NCI-H2227 treated with DMSO at 0.1 percent for 48 hours (cell line): ENCODE measurements around the gene SDK2.

Experiments
- DNase-seq: peaks from one replicate; lab custom pipeline; 2025; lab: John Stamatoyannopoulos, UW

SDK2 gene

DNA sequence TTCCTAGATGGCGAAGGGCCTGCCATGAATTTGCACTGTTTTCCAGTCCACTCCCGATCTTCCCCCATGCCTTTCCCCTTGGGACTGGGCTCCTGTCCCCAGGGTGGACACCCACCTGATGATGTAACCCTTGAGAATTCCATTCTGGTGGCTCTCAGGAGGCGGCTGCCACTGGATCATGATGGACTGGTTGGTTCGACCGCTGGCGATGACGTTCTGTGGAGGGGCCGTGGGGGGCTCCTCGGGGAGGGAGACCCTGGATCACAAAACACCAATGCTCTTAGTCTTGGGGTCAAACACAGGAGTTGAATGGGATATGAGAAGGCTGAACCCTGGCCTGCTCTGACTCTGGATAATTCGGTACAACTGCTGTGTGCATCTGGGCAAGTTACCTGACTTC lies 225.2 kb downstream of the SDK2 start:
- DNase-seq: no peak

DNA sequence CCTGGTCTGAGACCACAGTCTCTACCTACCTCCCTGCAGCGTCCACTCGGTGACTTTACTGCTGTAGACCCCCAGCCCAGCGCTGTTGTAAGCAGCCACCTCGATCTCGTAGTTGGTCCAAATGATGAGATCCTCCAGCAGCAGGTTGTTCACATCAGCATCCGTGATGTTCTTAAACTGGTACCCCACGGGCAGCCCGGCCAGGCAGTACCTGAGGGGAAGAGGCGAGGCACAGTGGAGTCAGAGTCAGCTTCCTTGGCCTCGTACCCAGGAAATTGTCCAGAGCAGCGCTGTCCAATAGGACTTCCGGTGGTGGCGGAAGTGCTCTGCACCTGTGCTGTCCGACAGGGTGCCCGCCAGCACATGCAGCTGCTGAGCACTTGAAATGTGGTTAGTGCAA lies 228.5 kb downstream of the SDK2 start:
- DNase-seq: no peak

DNA sequence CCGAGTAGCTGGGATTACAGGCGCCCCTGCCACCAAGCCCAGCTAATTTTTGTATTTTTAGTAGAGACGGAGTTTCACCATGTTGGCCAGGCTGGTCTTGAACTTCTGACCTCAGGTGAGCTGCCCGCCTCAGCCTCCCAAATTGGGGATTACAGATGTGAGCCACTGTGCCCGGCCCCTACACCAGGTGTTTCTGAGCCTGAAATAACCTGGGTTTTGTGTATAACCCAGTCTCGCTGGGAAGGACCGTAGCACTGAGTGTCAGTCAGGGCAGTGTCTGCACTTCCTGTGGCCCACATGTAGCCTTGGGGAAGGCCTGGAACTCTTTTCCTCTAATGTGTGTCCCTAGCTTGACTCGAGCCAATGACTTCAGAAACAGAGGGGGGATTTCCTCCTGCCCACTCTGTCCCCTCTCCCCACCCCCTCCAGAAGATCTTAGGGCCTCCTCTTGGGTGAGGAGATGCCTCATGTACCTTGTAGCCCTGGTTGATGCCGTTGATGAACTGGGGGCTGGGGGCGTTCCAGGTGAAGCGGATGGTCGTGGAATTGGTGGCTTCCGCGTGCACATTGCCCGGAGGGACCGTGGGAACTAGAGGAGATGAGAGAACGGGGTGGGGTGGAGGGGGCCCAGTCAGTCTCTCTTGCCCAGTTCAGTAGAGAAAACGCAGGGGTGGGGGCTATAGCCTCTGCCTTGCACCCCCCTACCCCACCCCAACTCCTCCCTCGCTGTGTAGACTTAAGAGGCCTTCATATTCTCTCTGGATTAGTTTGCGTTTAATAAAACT lies 229.9 kb downstream of the SDK2 start:
- DNase-seq: no peak

DNA sequence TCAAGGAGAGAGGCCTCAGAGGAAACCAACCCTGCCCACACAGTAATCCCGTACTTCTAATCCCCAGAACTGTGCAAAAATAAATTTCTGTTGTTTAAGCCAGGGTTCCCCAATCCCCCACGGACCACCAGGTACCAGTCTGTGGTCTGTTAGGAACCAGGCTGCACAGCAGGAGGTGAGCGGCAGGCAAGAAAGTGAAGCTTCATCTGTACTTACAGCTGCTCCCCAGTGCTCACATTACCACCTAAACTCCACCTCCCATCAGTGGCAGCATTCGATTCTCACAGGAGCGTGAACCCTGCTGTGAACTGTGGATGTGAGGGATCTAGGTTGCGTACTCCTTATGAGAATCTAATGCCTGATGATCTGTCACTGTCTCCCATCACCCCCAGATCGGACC lies 231.3 kb downstream of the SDK2 start:
- DNase-seq: no peak

DNA sequence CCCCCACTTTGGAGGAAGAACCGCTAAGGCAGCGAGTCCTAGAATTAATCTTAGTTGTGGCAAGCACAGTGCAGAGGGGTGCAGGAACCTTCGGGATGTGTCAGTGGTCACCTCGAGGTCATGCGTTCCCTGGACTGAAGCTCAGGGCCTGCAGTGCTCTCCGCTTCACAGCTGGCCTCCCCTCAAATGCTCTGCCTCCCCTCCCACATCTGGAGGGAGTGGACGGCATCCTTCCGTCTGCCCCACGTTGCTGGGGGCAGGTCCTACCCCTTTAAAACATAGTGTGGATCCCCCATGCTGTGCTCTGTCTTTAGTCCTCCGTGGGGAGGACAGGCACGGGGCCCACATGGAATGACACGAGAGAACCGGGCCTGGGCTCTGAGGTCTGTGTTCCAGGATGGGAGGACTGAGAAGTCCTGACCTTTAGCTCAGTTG lies 232.9 kb downstream of the SDK2 start:
- DNase-seq: no peak

DNA sequence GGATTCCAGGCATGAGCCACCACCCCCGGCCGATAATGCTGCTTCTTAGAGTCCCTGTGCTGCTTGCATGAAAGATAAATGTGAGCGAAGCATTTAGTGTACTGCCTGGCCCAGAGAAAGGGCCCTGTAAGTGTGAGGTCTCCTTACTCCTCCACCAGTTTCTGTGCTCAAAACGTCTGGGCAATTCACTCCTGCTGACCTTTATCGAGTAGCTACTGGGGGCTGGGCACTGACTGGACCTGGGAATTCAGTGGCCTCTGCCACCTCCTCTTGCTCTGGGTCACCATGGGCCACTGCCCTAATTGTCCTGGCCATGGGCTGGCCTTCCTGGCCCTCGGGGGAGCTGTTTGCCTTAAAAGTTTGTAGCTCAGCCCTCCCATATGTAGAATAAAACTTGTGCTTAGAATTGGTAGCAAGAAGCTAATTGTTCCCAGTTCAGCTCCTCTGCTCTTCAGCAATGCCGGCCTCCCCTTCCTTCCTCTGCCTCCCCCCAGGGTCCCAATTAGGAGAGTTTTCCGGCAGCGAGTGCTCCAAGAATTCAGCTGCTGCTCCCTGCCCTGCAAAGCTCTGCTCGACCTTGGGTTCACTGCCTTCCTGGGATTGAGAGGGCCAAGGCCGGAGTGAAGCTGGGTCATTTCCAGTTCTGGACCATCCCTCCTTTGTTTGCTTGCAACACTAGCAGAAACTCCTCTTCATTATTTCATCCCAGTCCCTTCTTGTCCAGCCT lies 233.5 kb downstream of the SDK2 start:
- DNase-seq: no peak

DNA sequence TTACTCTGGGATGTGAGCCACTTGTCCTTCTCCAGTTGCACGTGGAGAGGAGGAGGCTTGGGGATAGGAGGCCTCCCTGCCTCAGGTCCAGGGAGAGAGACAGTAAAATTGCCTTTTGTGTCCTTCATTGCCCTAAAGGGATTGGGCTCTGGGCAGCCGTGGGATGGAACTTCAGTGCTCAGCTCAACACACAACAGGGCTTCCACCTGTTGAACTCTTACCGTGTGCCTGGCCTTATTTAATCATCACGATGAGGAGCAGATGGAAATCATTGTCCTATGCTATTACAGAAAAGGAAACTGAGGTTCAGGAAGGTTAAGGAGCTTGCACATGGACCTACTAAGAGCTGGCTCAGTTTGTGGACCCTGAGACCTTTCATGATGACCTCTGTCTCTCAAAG lies 240.0 kb downstream of the SDK2 start:
- no peak for DNase-seq

DNA sequence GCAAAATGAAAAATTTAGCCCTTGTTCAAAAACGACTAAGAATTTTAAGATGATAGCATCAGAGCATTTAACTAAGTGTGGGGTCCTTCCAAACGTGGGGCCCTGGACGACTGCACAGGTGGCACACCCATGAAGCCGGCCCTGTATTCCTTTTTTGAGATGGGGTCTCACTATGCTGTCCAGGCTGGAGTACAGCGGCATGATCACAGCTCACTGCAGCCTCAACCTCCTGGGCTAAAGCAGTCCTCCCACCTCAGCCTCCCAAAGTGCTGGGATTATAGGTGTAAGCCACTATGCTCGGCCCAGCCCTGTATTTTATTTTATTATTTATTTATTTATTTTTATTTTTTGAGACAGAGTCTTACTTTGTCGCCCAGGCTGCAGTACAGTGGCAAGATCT lies 241.8 kb downstream of the SDK2 start:
- DNase-seq: no peak

DNA sequence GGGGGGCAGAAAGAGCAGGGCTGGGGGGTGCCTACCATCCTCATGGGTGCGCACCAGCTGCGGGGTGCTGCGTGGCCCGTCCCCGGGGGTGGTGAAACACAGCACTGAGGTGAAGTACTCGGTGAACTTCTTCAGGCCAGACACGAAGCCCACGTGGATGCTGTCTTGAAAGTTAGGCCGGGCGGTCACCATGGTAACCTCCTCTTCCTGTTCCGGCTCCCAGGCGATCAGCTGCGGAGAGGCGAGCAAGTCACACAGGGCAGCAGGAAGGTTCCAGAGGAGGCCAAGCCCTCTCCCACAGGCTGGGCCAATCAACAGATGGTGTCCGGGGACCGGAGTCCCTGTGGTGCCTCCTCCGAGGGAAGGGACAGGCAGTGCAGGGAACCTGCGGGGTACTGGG lies 242.3 kb downstream of the SDK2 start:
- DNase-seq: peak; percentile 3

DNA sequence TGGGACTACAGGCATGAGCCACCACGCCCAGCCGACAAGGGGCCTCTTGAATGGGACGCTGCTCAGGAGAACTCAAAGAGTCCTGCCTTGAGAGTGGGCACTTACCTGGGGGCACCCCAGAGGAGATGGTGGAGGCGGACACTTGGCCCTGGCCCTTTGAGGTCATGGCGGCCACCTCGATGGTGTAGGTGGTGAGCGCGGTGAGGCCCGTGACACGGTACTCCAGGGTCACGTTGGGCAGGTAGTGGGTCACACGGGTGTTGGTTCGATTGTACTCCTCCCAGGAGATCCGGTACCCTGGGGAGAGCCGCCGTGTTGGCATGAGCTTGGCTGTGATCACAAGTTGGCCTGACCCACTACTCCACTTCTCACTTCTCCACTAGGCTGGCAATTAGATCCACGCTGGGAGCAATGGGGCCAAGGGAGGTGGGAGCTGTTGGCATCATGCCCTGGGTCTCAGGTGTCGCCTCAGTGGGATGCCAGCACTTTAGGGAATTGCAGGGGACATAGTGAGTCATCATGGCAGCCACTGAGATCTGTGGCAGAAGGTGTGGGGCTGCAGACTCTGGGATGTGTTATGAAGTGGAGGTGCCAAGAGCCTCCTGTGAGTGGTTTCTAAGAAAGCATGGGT lies 243.2 kb downstream of the SDK2 start:
- no peak for DNase-seq

DNA sequence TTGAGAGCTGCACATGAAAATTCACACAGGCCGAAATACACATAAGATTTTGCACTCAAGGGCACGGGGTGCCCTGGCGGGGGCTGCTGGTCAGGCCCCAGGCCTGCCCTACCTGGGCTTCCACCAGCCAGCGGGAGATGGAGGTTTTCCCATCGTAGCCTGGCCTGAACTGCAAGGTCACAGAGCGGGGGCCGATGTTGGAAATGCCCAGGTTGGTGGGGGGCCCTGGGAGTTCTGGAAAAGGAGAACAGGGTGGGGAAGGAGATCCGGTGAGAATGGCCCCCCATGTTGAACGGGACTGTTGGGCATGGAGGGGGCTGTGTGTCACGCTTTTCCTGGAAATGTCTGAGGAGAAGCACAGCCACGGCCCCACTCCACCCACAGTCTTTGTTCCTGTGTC lies 245.2 kb downstream of the SDK2 start:
- DNase-seq: no peak

DNA sequence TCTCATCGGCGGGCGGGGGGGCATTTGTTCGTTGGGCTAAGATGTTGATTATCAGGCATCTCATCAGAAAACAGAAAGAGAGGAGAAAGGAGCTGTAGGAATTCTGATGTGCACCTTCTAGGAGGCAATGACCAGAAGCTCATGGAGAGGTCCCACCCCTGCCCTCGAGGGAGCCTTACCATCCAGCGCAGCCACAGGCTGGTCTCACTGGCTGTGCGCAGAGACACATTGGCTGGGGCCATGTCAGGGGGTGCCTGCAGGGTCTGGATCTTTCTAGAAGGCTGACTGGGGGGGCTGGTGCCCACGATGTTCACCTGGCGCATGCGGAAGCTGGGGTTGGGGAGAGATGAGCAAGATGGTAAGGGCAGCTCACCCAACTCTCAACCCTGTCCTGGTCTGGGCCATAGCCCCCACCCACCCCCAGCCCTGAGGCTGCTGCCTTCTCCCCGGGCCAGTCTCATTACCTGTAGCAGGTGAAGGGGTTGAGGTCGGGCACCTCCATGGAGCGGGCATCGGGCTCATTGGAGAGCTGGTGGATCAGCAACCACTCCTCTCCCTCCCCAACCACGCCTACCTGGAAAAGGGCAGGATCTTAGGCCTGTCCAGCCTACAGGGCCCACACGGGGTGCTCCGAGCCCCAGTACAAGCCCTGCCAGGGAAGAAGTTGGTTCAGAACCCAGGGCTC lies 246.2 kb downstream of the SDK2 start:
- DNase-seq: no peak

DNA sequence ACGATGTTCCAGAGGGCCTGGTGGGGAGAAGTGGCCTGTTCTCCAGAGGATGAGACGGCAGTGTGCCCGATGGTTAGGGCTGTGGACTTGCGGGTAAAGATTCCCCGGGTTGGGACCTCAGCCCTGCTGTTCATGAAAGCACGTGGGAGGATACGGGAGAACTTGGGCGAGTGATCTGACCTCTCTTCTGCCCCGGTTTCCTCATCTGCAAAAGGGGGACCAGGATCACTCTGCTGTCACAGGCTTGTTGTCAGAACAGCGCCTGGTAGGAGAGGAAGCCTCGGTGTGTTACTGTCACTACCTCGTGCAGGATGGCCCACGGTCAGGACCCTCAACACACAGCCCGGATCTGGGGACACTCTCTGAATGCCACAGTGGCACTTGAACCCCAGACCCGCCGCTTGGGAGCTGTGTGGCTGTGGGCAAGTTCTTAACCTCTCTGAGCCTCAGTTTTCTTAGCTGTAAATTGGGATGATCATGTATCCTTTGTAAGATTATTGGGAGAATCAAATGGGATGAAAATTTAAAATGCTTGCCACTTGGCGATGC lies 246.9 kb downstream of the SDK2 start:
- no peak for DNase-seq

DNA sequence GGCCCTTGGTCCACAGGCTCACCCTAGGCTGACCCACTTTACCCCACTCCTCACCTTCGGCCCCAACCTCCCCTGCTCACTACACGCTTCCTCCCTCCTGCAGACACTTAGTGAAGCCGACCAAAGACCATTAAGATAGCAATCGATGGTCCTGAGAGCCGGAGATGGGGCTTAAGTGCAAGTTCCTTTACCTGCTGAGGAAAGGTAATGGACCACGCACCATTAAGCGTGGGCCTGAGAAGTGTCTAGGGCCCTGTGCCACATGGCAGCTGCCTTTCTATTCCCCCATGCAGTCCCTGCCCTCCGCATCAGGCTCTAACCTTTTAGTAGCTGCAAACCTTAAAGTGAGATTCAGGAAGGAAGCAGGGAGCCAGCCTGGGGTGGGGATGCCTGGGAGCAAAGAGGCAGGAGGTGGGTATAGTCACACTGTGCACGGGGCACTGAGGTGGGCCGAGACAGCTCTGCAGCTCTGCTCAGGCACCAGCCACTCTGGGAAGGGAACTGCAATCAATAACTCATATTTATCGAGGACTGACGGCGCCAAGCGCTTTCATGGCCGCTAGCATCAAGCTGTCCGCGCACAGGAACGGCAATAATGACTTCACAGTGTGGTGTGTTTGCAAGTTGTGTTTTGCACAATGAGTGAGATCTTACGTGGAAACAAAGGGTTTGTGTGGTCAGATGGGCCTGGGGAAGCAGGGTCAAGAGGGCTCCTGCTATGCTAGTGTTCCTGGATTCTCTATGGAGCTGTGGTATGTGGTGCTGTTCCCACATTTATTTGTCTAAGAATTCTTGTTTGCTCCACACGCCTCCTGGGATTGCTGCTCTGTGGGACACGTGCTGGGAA lies 247.6 kb downstream of the SDK2 start:
- no peak for DNase-seq

DNA sequence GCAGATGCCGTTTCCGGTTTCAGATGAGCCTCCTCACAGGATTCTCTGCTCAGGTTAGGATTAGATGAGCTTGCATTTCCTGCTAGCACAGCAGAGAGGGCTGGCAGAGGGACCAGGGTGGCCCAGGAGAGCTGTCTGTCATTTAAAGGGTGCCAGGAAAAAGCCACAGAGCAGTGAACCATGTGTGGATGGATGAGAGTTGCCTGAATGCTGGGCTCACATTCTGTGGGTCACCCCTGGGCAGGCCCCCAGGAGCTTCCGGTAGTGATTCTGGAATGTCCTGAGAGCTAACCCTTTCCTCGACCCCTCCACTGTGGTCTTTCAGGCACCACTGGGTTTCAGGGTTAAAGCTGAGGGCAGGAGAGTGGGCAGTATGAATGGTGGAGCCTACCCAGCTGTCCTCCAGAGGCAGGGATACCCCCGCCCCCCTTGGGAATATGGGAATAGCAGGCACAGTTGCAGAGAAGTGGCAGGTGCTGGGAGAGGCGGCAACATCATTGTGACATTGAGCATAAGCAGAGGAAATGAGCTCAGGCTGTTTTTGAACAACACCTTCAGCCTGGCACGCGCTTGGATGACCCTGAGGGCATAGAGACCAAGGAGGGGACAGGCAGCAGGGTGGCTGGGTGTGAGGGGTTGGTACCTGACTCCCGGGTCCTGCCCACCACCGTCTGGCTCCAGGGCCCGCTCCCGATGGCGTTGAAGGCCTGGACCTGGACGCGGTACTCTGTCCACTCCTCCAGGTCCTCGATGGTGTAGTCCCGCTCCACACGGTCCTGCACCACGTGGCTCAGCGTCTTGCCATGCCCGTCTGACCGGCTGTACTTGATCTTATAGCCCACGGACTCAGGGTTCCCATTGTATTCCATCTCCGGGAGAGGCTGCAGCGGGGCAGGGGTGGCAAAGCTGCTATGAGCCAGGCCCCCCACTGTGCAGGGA lies 249.5 kb downstream of the SDK2 start:
- DNase-seq: no peak

DNA sequence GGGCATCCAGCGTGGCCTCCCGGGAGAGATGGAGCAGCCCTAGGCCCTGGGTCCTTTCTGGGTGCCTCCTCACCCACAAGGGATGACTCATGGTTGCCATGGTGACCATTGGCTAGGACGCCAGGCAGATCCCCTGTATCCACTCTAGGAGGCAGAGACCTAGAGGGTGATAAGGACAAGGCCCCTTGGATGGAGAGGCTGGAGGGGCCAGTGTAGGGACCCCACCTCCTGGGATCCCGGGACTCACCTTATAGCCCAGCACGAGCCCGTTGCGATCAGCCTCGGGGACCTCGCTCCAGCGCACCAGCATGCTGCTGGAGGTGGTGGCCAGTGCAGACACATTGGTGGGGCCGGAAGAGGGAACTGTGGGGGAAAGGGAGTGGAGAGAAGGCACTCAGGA lies 250.3 kb downstream of the SDK2 start:
- DNase-seq: no peak

DNA sequence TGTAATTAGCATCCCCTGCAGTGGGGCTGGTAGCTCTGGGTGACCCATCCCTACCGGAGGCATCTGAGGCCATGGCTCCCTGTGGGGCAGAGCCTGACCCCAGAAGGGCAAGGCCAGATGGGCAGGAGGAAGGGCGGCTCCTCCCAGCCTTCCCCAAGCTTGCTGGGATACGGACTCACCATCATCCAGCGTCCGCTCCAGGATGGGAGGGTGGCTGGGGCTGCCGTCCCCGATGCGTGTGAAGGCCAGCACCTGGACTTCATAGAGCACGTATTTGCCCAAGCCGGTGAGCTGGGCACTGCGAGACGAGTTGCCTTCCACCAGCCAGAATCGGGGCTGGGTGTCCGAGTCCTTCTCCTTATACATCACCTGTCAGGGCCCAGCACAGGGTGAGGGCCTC lies 250.9 kb downstream of the SDK2 start:
- DNase-seq: peak; percentile 5

DNA sequence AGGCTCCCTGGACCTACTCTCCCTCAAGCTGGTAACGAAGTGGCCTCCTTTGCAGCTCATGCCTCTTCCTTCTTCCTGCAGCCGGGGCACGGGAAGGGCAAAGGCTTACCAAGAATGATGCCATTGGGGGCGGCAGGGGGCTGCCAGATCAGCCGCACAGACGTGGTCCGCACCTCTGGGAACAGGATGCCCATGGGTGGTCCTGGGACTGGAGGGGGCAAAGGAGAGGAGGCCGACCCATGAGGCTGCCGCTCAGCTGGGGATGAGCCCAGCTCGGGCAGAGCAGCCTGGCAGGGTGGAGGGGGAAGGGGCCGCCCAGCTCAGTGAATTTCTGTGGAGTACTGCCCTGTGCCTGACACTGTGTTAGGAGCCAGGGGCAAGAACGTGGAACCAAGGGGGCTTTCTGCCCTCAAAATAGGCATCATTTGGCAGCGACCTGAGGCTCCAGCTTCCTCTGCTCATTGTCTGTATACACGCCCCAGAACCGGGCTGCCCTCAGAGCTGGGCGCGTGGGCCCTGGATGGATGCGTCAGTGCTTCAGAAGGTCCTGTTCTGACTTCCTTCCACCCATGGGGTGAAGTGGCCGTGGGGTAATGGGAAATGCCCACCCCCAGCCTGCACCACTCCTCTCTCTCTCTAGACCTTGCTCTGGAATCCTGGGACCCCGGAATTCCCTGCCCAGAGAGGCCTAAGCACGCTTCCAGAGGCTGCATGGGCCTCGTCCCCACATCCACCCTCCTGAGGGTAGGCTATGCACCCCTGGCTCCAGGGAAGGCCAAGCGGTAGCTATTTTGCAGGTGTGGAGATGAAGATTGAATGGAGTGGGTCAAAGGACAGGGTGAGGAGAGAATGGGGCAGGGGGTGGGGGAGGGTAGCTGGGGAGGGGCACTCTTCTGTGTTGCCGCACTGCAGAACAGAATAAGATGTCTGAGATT lies 252.6 kb downstream of the SDK2 start:
- no peak for DNase-seq

DNA sequence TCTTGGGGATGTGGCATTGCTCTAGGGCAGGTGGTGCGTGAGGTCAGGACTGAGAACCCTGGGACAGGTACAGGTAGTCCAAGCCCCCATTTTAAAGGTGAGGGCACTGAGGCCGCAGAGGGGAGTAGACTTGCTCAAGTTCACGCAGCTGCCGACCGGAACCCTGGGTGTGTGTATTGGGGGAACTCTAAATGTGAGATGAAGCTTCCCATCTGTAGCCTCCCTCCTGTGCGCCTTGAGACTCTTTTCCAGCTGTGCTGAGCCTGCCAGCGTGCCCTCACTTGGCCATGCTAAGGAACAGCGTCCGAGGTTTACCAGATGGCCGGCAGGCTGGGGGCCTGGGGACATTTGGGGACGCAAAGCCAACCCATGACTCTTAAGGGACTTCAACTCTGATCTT lies 253.4 kb downstream of the SDK2 start:
- DNase-seq: no peak
